HCT116 (cell line): ENCODE measurements around the gene HAGH. TPM values are rescaled to one million over a fixed set of nuclear protein-coding genes. Genes with fewer than 3 reads are reported as not detected.

Source experiments
- ATAC-seq: fragments of 200-7000 bp; cut with Tn5 transposase; 2 replicates; pipeline ENCODE4 v1.9.1; 2020; ENCODE audit warnings: mild to moderate bottlenecking, moderate library complexity
- BruUV-seq: library from RNA; stranded (reverse); fragments of 400-500 nt; replicated peaks from 2 replicates; lab custom pipeline; 2021; lab: Mats Ljungman, UMichigan
- CTCF ChIA-PET: fragments of 300-600 bp; sonication (Branson Sonifier 250); formaldehyde crosslinking; loops from one replicate; lab custom pipeline; 2021; ENCODE audit warnings: antibody characterized with exemption; lab: Charles Lee
- POLR2A ChIA-PET: fragments of 300-600, 350-600 bp; sonication (Branson Sonifier 250); formaldehyde crosslinking; loops from one replicate; lab custom pipeline; 2021; ENCODE audit warnings: antibody characterized with exemption; lab: Charles Lee
- RAD21 ChIA-PET, 2 experiments: fragments of 300-600 bp; sonication (Branson Sonifier 250); formaldehyde crosslinking; loops; one replicate each; lab custom pipeline; 2023; ENCODE audit warnings: low total read pairs in 2 of 2; ENCODE audit not compliant: uncharacterized antibody in 2 of 2, unreplicated experiment in 2 of 2, low non-redundant PET in 1 of 2; lab: Charles Lee
- DNase-seq: peaks from one replicate; pipeline ENCODE4 v3.0.0-alpha.2; 2010; ENCODE audit warnings: low read depth, low spot score
- H2AFZ ChIP-seq: fragments of 200-600 bp; shearing (Covaris generic), sonication (generic); 2 replicates; pipeline ENCODE4 v1.6.1; 2017; ENCODE audit warnings: low read depth, mixed run types, mixed read lengths, antibody characterized with exemption, low read length; ENCODE audit not compliant: poor library complexity, severe bottlenecking
- H3K27ac ChIP-seq: 2 replicates; pipeline ENCODE4 v1.5.1; 2012; ENCODE audit warnings: low read depth, low read length
- H3K27me3 ChIP-seq: fragments of 200-600 bp; sonication (generic); 2 replicates; pipeline ENCODE4 v1.6.1; 2016; ENCODE audit warnings: mixed run types, low read length, mixed read lengths; ENCODE audit not compliant: insufficient read depth
- H3K36me3 ChIP-seq, 2 experiments: fragments of 200-500 bp in 1 of 2; fragments of 200-600 bp in 1 of 2; sonication (Bioruptor generic) in 1 of 2; sonication (generic) in 1 of 2; 2 replicates each; pipeline versions ENCODE4 v1.5.1 to v1.6.1; 2014 to 2016; ENCODE audit warnings: low read length in 2 of 2, inconsistent platforms in 1 of 2, mixed read lengths in 1 of 2, mixed run types in 1 of 2; ENCODE audit not compliant: insufficient read depth in 2 of 2, control insufficient read depth in 1 of 2
- H3K4me1 ChIP-seq, 2 experiments: fragments of 200-600 bp in 1 of 2; sonication (generic) in 1 of 2; 2 replicates each; pipeline versions ENCODE4 v1.5.1 to v1.6.1; 2012 to 2017; ENCODE audit warnings: low read length in 2 of 2, inconsistent platforms in 1 of 2, mild to moderate bottlenecking in 1 of 2, mixed read lengths in 1 of 2, mixed run types in 1 of 2, moderate library complexity in 1 of 2; ENCODE audit not compliant: insufficient read depth in 2 of 2, control insufficient read depth in 1 of 2
- H3K4me2 ChIP-seq: fragments of 200-600 bp; sonication (generic); 2 replicates; pipeline ENCODE4 v1.6.1; 2017; ENCODE audit warnings: mixed run types, low read length, mixed read lengths
- H3K4me3 ChIP-seq, 2 experiments: fragments of 200-600 bp in 1 of 2; sonication (generic) in 1 of 2; replicated peaks in 1 of 2; 2 replicates each; pipeline ENCODE4 v1.5.1; 2011 to 2016; ENCODE audit warnings: low read length in 2 of 2, control low read depth in 1 of 2, low read depth in 1 of 2, mild to moderate bottlenecking in 1 of 2, mixed read lengths in 1 of 2, mixed run types in 1 of 2
- H3K79me2 ChIP-seq: fragments of 200-600 bp; sonication (generic); 2 replicates; pipeline ENCODE4 v1.6.1; 2017; ENCODE audit warnings: mild to moderate bottlenecking, mixed run types, low read length, moderate library complexity, mixed read lengths; ENCODE audit not compliant: insufficient read depth
- H3K9ac ChIP-seq: fragments of 200-600 bp; sonication (generic); 2 replicates; pipeline ENCODE4 v1.6.1; 2016; ENCODE audit warnings: low read length, mixed read lengths
- H3K9me2 ChIP-seq: fragments of 200-600 bp; sonication (generic), shearing (Covaris generic); 2 replicates; pipeline ENCODE4 v1.6.1; 2017; ENCODE audit warnings: mixed run types, mild to moderate bottlenecking, moderate library complexity; ENCODE audit not compliant: insufficient read depth
- H3K9me3 ChIP-seq, 2 experiments: fragments of 200-500 bp in 1 of 2; fragments of 200-600 bp in 1 of 2; sonication (Bioruptor generic) in 1 of 2; sonication (generic) in 1 of 2; 2 replicates each; pipeline ENCODE4 v1.6.1; 2014 to 2017; ENCODE audit warnings: low read length in 2 of 2, mixed read lengths in 2 of 2, inconsistent platforms in 1 of 2, low read depth in 1 of 2, mild to moderate bottlenecking in 1 of 2, mixed run types in 1 of 2, moderate library complexity in 1 of 2; ENCODE audit not compliant: control insufficient read depth in 1 of 2, insufficient read depth in 1 of 2
- H4K20me1 ChIP-seq: fragments of 200-600 bp; sonication (generic), shearing (Covaris generic); 2 replicates; pipeline ENCODE4 v1.6.1; 2017; ENCODE audit warnings: mixed run types, mild to moderate bottlenecking, moderate library complexity; ENCODE audit not compliant: insufficient read depth
- ATF3 ChIP-seq: IDR thresholded peaks from 2 replicates; pipeline ENCODE4 v1.6.1; 2012
- CEBPB ChIP-seq: IDR thresholded peaks from 2 replicates; pipeline ENCODE4 v1.6.1; 2012; ENCODE audit warnings: low read depth
- CTCF ChIP-seq, 3 experiments: fragments of 200-600 bp in 1 of 3; sonication (generic) in 1 of 3; IDR thresholded peaks in 2 of 3; conservative IDR thresholded peaks in 1 of 3; 2 replicates each; pipeline ENCODE4 v1.5.1; 2012 to 2017; ENCODE audit warnings: low read depth in 2 of 3, low read length in 2 of 3, antibody characterized with exemption in 1 of 3, borderline replicate concordance in 1 of 3, control low read depth in 1 of 3, mild to moderate bottlenecking in 1 of 3, mixed read lengths in 1 of 3, mixed run types in 1 of 3, moderate library complexity in 1 of 3; ENCODE audit not compliant: insufficient read depth in 1 of 3
- EGR1 ChIP-seq: IDR thresholded peaks from 2 replicates; pipeline ENCODE4 v1.6.1; 2012; ENCODE audit warnings: low read depth
- EZH2 ChIP-seq: fragments of 200-600 bp; sonication (generic); IDR thresholded peaks from 2 replicates; pipeline ENCODE4 v1.6.1; 2017; ENCODE audit warnings: antibody characterized with exemption, mixed run types
- EZH2phosphoT487 ChIP-seq: fragments of 200-600 bp; IDR thresholded peaks from 2 replicates; pipeline ENCODE4 v1.6.1; 2018; ENCODE audit warnings: antibody characterized with exemption, borderline replicate concordance
- FOSL1 ChIP-seq: IDR thresholded peaks from 2 replicates; pipeline ENCODE4 v1.6.1; 2012; ENCODE audit warnings: low read depth
- JUND ChIP-seq: IDR thresholded peaks from 2 replicates; pipeline ENCODE4 v1.6.1; 2012
- POLR2A ChIP-seq: IDR thresholded peaks from 2 replicates; pipeline ENCODE4 v1.7.0; 2011; ENCODE audit warnings: borderline replicate concordance; ENCODE audit not compliant: insufficient read depth, insufficient read length; ENCODE audit errors: extremely low read depth
- POLR2AphosphoS5 ChIP-seq: IDR thresholded peaks from 2 replicates; pipeline ENCODE4 v1.6.1; 2011; ENCODE audit warnings: mild to moderate bottlenecking, low read depth, low read length, moderate library complexity
- RAD21 ChIP-seq: IDR thresholded peaks from 2 replicates; pipeline ENCODE4 v1.6.1; 2012; ENCODE audit warnings: low read depth, mild to moderate bottlenecking
- REST ChIP-seq: IDR thresholded peaks from 2 replicates; pipeline ENCODE4 v1.6.1; 2012; ENCODE audit warnings: low read depth
- SIN3A ChIP-seq: IDR thresholded peaks from 2 replicates; pipeline ENCODE4 v1.6.1; 2012; ENCODE audit warnings: low read depth
- TCF7L2 ChIP-seq: IDR thresholded peaks from 2 replicates; pipeline ENCODE4 v1.7.0; 2011; ENCODE audit warnings: borderline replicate concordance, inconsistent platforms; ENCODE audit not compliant: insufficient read depth, insufficient read length; ENCODE audit errors: extremely low read depth
- YY1 ChIP-seq: IDR thresholded peaks from 2 replicates; pipeline ENCODE4 v1.6.1; 2011; ENCODE audit warnings: low read length, low read depth, moderate library complexity, mild to moderate bottlenecking; ENCODE audit not compliant: insufficient replicate concordance; ENCODE audit errors: extremely low read depth
- ZFX ChIP-seq: fragments of 450-650 bp; IDR thresholded peaks from 2 replicates; pipeline ENCODE4 v1.6.1; 2017
- ZNF274 ChIP-seq: fragments of 200-500 bp; sonication (Bioruptor generic); IDR thresholded peaks from 2 replicates; pipeline ENCODE4 v1.6.1; 2014; ENCODE audit warnings: mild to moderate bottlenecking, low read depth, low read length, inconsistent platforms
- intact Hi-C: fragments of 100-400 bp; cut with micrococcal nuclease; formaldehyde crosslinking; loops from 2 replicates; pipeline ENCODE4 v1.10.0; 2022
- total RNA-seq: library from RNA; stranded (reverse); gene quantifications from one replicate; pipeline ENCODE4 v1.2.1, GENCODE V29; 2021; ENCODE audit not compliant: unreplicated experiment
- TF ChIP-seq, protein P1 (sequence below): IDR thresholded peaks from 2 replicates; pipeline ENCODE4 v1.6.1; 2011; ENCODE audit warnings: mild to moderate bottlenecking, low read length, moderate library complexity; ENCODE audit not compliant: insufficient replicate concordance; ENCODE audit errors: extremely low read depth
- TF ChIP-seq, protein P2 (sequence below): IDR thresholded peaks from 2 replicates; pipeline ENCODE4 v1.6.1; 2012

Gene HAGH
- total RNA-seq, 1 experiment from 2014 or later: 39.1 TPM

DNA sequence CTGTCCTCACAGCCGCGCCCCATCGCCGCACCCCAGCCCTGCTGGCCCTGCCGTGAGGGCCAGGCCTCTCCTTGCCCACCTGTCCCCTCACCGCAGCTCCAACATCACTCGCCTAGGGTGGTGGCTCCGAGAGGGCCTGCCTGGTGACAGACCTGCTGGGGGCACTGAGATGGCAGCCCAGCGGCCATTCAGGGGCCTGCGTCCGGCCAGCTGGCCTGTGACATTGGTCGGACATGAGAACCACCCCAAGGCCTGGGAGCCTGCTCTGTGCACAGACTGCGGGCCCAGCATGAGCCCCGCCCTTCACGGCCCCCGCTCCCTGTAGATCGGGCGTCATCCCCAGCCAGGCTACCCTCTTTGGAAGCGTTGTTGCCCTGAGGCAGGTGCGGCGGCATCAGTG, 67.1 kb downstream of the HAGH start:
- RAD21 ChIA-PET: no interaction called here
- Histone ChIP-seq H3K4me3 (no peak overlapping the region), H4K20me1 (no peaks in the 10 kb centered on the region), H3K4me2 (no peak overlapping the region), H3K9me2 (no peaks in the 10 kb centered on the region)
- no peak for TF ChIP-seq REST
- TF ChIP-seq YY1: no peak
- no peak for TF ChIP-seq EZH2phosphoT487
- TF ChIP-seq ZNF274: no peak
- no peak for TF ChIP-seq ZFX
- TF ChIP-seq TCF7L2: no peak
- TF ChIP-seq EGR1: no peak
- TF ChIP-seq, protein P1, sequence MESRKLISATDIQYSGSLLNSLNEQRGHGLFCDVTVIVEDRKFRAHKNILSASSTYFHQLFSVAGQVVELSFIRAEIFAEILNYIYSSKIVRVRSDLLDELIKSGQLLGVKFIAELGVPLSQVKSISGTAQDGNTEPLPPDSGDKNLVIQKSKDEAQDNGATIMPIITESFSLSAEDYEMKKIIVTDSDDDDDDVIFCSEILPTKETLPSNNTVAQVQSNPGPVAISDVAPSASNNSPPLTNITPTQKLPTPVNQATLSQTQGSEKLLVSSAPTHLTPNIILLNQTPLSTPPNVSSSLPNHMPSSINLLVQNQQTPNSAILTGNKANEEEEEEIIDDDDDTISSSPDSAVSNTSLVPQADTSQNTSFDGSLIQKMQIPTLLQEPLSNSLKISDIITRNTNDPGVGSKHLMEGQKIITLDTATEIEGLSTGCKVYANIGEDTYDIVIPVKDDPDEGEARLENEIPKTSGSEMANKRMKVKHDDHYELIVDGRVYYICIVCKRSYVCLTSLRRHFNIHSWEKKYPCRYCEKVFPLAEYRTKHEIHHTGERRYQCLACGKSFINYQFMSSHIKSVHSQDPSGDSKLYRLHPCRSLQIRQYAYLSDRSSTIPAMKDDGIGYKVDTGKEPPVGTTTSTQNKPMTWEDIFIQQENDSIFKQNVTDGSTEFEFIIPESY: no peak
- TF ChIP-seq CEBPB: no peak
- no peak for TF ChIP-seq FOSL1
- TF ChIP-seq, protein P2, sequence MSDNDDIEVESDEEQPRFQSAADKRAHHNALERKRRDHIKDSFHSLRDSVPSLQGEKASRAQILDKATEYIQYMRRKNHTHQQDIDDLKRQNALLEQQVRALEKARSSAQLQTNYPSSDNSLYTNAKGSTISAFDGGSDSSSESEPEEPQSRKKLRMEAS: no peak
- TF ChIP-seq ATF3: no peak
- TF ChIP-seq JUND: no peak
- no peak for TF ChIP-seq EZH2
- TF ChIP-seq SIN3A: no peak
- TF ChIP-seq RAD21: no peak
- no peak for TF ChIP-seq CTCF (IDR thresholded peaks at IDR 0.05 in 2 of 3, conservative IDR thresholded peaks at IDR 0.05 in 1 of 3; ENCODE audit: borderline replicate concordance in 1 of 3, insufficient read depth in 1 of 3, low read depth in 2 of 3, low read length in 2 of 3)
- no peak for TF ChIP-seq POLR2AphosphoS5
- TF ChIP-seq POLR2A: no peak
- TF ChIP-seq, all 23 proteins: peak for 0
- H3K36me3 ChIP-seq: 0 out of 4 replicates have a peak, but pooled peaks cover 0 to 6% of the 10 kb centered on the region in 2 experiments
- H2AFZ ChIP-seq: no peak overlapping the region
- H3K27me3 ChIP-seq: no peaks in the 10 kb centered on the region
- no peak overlapping the region for H3K9ac ChIP-seq
- no peak overlapping the region for H3K27ac ChIP-seq
- peaks cover 8 to 15% of the 10 kb centered on the region in 2 experiments; a peak in 3 of 4 replicates for H3K4me1 ChIP-seq
- CTCF ChIA-PET: no interaction called here
- no peaks in the 10 kb centered on the region for H3K79me2 ChIP-seq
- DNase-seq (no peak), ATAC-seq (no peak)
- intact Hi-C loops: no loop called here
- POLR2A ChIA-PET: no interaction called here
- BruUV-seq: no TSS peak
- H3K9me3 ChIP-seq: no peaks in the 10 kb centered on the region
